ENCODE data around the gene ZNF521.

The ZNF521 gene

DNA sequence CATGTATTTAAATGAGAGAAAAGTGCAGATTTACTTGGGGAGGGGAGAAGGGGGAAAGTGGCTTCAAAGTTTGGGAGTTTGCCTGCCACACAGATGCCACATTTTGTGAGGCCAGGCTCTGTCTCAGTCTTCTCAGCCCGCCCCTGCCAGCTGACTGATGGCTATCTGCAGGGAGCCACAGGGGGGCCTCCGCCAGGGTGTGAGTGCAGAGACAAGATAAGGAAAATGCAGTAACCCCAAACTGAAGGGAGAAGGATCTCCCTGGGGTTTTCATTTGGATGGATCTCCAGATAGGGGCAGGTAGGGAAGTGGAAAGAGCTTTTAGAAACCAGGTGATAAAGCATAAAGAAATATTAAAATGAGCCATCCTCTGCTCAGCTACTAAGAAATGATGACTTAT is 128.8 kb downstream of the ZNF521 start:
- DNase-seq: no peak

DNA sequence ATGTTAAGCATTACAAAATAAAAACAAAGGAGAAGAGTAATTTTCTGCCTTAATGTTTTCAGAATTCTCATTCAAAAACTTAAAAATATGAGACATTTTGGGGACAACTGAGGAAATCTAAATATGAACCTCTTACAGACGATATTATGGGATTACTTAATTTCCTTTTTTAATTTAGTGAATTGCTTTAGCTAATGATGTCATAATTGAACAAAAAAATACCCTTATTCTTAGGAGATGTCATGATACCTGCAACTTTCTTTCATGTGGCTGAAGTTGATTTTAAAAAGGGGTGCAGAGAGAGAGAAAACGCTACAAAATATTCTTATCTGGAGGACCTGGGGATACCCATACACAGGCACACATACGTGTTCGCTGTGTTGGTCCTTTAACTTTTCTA is 129.3 kb downstream of the ZNF521 start:
- no peak for DNase-seq

GRCh38 chr18:25210622-25211021 is 141.3 kb downstream of the ZNF521 start:
- DNase-seq: no peak

GRCh38 chr18:25192065-25192464 is 159.9 kb downstream of the ZNF521 start:
- no peak for DNase-seq

DNA sequence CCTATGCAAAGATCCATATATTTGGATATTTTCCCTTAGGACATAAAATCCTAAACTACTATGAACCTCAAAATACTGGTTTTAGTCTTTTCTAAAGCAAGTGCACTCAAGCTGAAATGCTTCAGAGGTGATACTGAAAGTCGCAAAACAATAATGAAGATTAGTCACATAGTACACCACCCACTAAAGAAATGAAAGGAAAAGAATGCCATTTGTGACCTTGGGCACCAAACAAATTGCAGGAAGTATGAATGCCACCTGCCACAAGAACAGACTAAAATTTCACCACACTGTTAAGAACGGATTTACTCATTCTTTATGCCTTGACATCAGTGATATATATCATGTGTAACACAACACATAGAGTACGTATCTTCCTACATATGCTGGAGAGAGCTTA is 161.5 kb downstream of the ZNF521 start:
- no peak for DNase-seq

- no peak for DNase-seq
These were observed 162.4 kb downstream of the ZNF521 start for GRCh38 chr18:25189391-25190185.

- DNase-seq: no peak
These were observed 164.3 kb downstream of the ZNF521 start for GRCh38 chr18:25187521-25188192.

GRCh38 chr18:25186871-25187270 is 165.1 kb downstream of the ZNF521 start:
- no peak for DNase-seq

DNA sequence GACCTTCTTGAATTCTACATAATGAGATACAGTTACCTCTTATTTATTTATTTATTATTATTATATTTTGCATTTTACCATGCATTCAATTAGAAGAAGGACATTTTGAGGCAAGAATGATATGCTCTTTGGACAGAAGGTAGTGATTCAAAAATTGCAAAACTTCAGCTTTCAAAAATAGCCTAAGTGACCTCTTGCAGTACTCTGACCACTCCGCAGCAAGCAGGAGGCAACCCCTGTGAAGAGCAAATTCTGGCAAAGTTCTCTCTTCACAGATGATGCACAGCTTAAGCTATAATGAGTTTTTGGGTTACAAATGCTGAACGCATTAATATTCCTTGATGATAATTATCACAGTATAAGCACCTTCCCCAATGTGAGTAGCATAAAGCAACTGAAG is 170.0 kb downstream of the ZNF521 start:
- no peak for DNase-seq

DNA sequence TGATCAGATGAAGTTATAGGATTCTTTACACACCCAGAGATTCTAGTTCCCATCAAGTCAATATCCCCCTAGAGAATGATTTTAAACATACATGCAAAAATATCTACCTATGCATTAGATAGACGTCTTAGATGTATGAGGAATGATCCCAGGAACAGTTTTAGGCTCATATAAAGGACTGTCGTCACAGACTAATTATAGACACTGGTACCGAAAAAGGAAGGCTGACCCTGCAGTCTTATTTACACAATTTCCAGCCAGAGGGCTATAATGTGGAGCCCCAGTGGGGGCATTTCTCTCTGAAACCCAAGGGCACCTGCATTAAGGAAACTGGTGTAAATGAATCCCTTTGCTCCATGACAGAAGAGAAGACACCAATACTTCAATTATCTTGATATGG is 170.4 kb downstream of the ZNF521 start:
- no peak for DNase-seq

GRCh38 chr18:25180973-25181548 is 170.9 kb downstream of the ZNF521 start:
- DNase-seq: no peak

GRCh38 chr18:25177631-25178030 is 174.3 kb downstream of the ZNF521 start:
- no peak for DNase-seq

GRCh38 chr18:25176518-25177042 is 175.4 kb downstream of the ZNF521 start:
- DNase-seq: no peak

DNA sequence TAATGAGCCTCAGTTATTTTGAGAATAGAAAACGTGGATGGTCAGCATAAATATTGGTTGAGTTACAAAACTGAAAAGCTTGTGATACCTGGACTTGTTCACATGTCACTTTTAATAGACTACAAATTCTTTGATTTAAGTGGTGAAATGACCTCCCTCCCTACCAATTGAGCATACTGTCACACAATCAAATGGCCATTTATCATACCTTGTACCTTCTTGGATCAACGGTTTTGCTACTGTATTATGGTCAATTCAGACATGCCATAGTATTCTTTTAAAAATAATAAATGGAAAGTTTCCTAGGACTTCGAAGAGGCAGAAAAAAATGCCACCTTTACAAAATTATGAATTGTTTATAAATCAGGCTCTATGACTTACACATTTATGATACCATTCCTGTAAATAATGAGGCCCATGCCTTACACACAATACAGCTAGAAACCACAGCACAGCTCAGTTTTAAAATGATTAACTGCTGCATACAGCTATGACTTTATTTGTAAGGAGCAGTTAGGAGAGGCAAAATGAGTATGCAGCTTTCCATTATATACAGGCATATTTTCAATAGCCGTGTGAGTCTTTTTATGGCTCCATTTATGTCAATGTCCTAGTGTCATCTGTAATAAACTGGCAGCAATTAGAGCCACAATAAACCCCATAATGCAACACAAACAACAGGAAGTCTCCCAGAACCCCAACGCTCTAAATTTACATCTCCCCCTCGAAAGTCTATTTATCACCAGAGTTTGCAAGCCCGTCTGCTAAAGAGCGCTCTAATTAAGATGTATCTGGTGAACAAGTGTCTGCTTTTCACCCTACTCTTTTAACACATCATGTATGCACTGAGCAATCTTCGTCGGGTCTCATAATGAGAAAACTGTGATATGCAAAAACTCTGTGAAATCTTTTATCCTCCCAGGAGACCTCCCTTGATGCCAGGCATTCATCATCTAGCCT is 176.1 kb downstream of the ZNF521 start:
- no peak for DNase-seq

DNA sequence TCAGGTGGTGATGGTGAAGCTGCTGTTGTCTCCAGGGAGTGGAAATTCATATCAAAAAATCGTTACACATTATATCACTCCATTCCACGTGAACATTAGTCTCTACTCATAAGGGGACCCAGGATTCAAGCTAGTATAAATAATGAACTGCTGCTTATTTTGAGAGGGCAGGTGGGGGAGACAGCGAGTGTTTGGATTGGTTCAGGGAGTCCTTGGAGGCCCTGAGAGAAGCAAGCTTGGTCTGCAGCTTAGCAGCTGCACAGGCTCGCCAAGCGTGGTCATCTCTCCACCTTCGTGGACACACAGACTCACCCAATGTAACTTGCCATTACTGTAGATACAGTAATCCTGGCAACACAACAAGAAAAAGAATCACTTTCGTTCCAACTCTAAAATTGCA is 177.6 kb downstream of the ZNF521 start:
- no peak for DNase-seq

DNA sequence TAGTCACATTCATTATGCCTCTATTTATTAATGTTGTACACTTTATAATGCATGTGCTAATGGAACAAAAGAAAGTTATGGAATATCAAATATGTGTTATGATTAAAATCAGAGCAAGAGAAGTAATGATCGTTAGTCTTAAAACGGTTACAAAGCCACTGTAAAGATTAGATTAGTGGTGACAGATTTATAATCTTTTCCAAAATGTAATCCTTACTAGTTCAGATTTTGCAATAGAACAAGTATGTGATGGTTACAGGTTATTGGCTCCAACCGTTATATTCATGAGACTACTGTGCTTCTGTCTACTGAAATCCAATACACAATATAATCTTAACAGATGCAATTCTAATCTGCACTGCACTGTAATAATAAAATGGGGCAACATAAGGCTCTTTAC is 180.6 kb downstream of the ZNF521 start:
- DNase-seq: no peak

DNA sequence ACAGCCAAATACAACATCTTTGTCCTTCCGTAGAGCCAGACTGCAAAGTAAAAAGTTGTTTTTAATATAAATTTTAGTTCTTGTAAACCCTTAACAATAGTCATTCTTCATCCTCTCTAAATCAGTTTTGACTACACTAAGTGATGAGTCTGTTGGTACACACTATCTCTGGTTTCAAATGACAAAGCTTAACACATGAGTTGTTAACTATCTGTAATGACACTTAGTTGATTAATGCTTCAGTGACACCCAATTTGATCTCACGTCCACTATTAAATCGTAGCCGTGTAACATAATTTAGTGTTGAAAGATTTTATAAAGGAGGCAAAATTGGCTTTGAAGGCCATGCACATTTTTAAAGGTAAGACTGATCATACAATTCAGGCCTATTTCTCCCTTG is 181.6 kb downstream of the ZNF521 start:
- no peak for DNase-seq

GRCh38 chr18:25169701-25170100 is 182.3 kb downstream of the ZNF521 start:
- no peak for DNase-seq

GRCh38 chr18:25167612-25168410 is 184.2 kb downstream of the ZNF521 start:
- DNase-seq: no peak

- DNase-seq: no peak
These were observed 185.9 kb downstream of the ZNF521 start for GRCh38 chr18:25166113-25166512.

DNA sequence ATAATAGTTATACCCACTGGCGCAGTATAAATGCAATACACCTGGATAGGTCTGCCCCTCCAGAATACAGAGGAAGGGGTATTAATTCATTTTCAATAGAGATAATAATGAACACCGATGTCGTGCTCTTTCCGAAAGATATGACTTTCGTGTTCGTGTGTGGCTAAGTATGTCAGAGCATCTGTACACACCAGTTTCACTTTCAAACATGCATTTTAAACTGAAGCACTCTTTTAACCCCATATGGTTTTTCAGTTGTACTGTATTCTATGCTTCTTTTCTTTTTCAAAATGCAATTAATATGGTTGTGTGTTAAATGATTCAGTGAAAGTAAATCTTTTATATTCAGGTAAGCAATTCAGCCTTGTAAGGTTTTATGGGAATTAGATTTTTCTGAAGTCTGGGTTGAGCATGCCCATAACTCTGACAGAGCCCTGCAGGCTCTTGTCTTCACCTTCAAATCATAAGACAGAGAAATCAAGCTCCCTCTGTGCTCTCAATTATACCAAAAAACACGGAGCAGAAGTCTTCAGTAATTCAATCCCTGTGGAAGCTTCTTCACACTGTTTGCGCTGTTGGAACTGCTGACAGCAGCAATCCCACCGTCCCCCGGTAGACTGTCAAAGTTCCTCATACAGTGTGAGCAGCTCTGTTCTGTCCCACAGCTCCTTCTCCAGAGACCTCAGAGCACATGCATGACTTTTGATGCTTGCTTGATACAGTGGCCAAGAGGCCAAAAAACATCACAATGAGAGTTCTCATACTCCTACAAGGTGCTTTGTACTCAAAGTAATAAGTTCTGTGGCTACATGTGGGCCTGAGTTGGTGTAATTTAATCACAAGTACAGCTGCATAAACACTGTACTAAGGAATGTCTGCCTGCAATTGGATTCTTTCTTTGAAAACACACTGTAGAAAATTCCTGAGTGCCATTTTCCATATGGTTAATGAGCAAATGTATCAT is 186.8 kb downstream of the ZNF521 start:
- peak; percentile 11 for DNase-seq
